LNCAP (cell line): ENCODE results near the gene PACS1.

Source experiments
- CTCF ChIP-seq: fragments of 450-650 bp; IDR thresholded peaks from 2 replicates; pipeline ENCODE4 v1.5.1; 2017; ENCODE audit warnings: mild to moderate bottlenecking

Gene PACS1

GRCh38 chr11:66192181-66192863, 122.2 kb downstream of the PACS1 start:
- TF ChIP-seq CTCF = no peak

GRCh38 chr11:66194391-66194790, 124.3 kb downstream of the PACS1 start:
- no peak for TF ChIP-seq CTCF

- no peak for TF ChIP-seq CTCF
These were observed 125.8 kb downstream of the PACS1 start for GRCh38 chr11:66195867-66196266.

GRCh38 chr11:66203847-66204246, 133.8 kb downstream of the PACS1 start:
- no peak for TF ChIP-seq CTCF

GRCh38 chr11:66204412-66204811, 134.3 kb downstream of the PACS1 start:
- TF ChIP-seq CTCF = no peak

- no peak for TF ChIP-seq CTCF
These were observed 137.7 kb downstream of the PACS1 start for GRCh38 chr11:66207816-66208215.

- no peak for TF ChIP-seq CTCF
These were observed 141.0 kb downstream of the PACS1 start for GRCh38 chr11:66211100-66211499.

- TF ChIP-seq CTCF = no peak
These were observed 146.8 kb downstream of the PACS1 start for GRCh38 chr11:66216911-66217310.
